Measurements from ENCODE around the gene GRIP1.

GRCh38 chr12:66538970-66539369 is 139.9 kb downstream of the GRIP1 start:
- TF ChIP-seq, protein P1, sequence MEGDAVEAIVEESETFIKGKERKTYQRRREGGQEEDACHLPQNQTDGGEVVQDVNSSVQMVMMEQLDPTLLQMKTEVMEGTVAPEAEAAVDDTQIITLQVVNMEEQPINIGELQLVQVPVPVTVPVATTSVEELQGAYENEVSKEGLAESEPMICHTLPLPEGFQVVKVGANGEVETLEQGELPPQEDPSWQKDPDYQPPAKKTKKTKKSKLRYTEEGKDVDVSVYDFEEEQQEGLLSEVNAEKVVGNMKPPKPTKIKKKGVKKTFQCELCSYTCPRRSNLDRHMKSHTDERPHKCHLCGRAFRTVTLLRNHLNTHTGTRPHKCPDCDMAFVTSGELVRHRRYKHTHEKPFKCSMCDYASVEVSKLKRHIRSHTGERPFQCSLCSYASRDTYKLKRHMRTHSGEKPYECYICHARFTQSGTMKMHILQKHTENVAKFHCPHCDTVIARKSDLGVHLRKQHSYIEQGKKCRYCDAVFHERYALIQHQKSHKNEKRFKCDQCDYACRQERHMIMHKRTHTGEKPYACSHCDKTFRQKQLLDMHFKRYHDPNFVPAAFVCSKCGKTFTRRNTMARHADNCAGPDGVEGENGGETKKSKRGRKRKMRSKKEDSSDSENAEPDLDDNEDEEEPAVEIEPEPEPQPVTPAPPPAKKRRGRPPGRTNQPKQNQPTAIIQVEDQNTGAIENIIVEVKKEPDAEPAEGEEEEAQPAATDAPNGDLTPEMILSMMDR (IDR thresholded peaks at IDR 0.05): no peak
- TF ChIP-seq ZFX (IDR thresholded peaks at IDR 0.05; ENCODE audit: borderline replicate concordance): no peak

All from 22Rv1 (cell line).